Glomerular visceral epithelial cell (primary cell): ENCODE measurements around the gene NEUROG1.

Experiments used
- DNase-seq: peaks from one replicate; pipeline ENCODE4 v3.0.0-alpha.2; 2016; ENCODE audit errors: extremely low spot score

NEUROG1 gene

GRCh38 chr5:135493406-135494180 is 42.2 kb downstream of the NEUROG1 start:
- no peak for DNase-seq

GRCh38 chr5:135492319-135492626 is 43.5 kb downstream of the NEUROG1 start:
- no peak for DNase-seq

- no peak for DNase-seq
Observed at GRCh38 chr5:135491552-135492318, 44.0 kb downstream of the NEUROG1 start.

- no peak for DNase-seq
Observed at GRCh38 chr5:135491038-135491551, 44.7 kb downstream of the NEUROG1 start.

GRCh38 chr5:135490245-135491037 is 45.3 kb downstream of the NEUROG1 start:
- DNase-seq, result no peak

- DNase-seq, result no peak
Observed at GRCh38 chr5:135489466-135490244, 46.1 kb downstream of the NEUROG1 start.

- peak; percentile 46 for DNase-seq
Observed at GRCh38 chr5:135488727-135489465, 46.9 kb downstream of the NEUROG1 start.

- DNase-seq, result no peak
Observed at GRCh38 chr5:135487839-135488514, 47.8 kb downstream of the NEUROG1 start.

GRCh38 chr5:135487037-135487395 is 48.7 kb downstream of the NEUROG1 start:
- no peak for DNase-seq

- DNase-seq, result no peak
Observed at GRCh38 chr5:135486131-135487036, 49.4 kb downstream of the NEUROG1 start.

GRCh38 chr5:135484674-135485086 is 51.1 kb downstream of the NEUROG1 start:
- DNase-seq, result no peak
